ENCODE results near the gene RO60.

Gene RO60

GRCh38 chr1:193062698-193063463 is 3.5 kb downstream of the RO60 start:
- DNase-seq: no peak

GRCh38 chr1:193065954-193066353 is 6.5 kb downstream of the RO60 start:
- DNase-seq: no peak

GRCh38 chr1:193066606-193067005 is 7.2 kb downstream of the RO60 start:
- no peak for DNase-seq

GRCh38 chr1:193068013-193068412 is 8.6 kb downstream of the RO60 start:
- DNase-seq: no peak

GRCh38 chr1:193069748-193070385 is 10.5 kb downstream of the RO60 start:
- DNase-seq: no peak

GRCh38 chr1:193070386-193070753 is 11.0 kb downstream of the RO60 start:
- DNase-seq: no peak

GRCh38 chr1:193070942-193071341 is 11.5 kb downstream of the RO60 start:
- DNase-seq: no peak

GRCh38 chr1:193077991-193078390 is 18.6 kb downstream of the RO60 start:
- DNase-seq: no peak

GRCh38 chr1:193079187-193079586 is 19.8 kb downstream of the RO60 start:
- DNase-seq: no peak

GRCh38 chr1:193083365-193084088 is 24.1 kb downstream of the RO60 start:
- no peak for DNase-seq

- DNase-seq: no peak
These were observed 25.9 kb downstream of the RO60 start for GRCh38 chr1:193085263-193085662.

GRCh38 chr1:193086342-193086741 is 26.9 kb downstream of the RO60 start:
- no peak for DNase-seq

GRCh38 chr1:193087893-193088292 is 28.5 kb downstream of the RO60 start:
- DNase-seq: no peak

GRCh38 chr1:193090865-193091264 is 31.5 kb downstream of the RO60 start:
- DNase-seq: no peak

GRCh38 chr1:193094112-193094511 is 34.7 kb downstream of the RO60 start:
- DNase-seq: no peak

- DNase-seq: no peak
These were observed 43.2 kb downstream of the RO60 start for GRCh38 chr1:193102662-193103061.

GRCh38 chr1:193103759-193104501 is 44.5 kb downstream of the RO60 start:
- no peak for DNase-seq

- DNase-seq: no peak
These were observed 45.1 kb downstream of the RO60 start for GRCh38 chr1:193104502-193104906.

GRCh38 chr1:193104907-193105820 is 45.8 kb downstream of the RO60 start, which contains the start of gene GLRX2:
TSS of gene GLRX2 (minus strand) at chr1:193105414. CDS start at chr1:193105382, 32 bp downstream.
- DNase-seq: peak; percentile 70

- no peak for DNase-seq
These were observed 46.4 kb downstream of the RO60 start for GRCh38 chr1:193105821-193106177.

GRCh38 chr1:193108471-193108870 is 49.1 kb downstream of the RO60 start:
- DNase-seq: no peak

All from NCI-H446 treated with DMSO at 0.1 percent for 48 hours (cell line).